ENCODE data around the gene C16orf96.

Gene C16orf96

DNA sequence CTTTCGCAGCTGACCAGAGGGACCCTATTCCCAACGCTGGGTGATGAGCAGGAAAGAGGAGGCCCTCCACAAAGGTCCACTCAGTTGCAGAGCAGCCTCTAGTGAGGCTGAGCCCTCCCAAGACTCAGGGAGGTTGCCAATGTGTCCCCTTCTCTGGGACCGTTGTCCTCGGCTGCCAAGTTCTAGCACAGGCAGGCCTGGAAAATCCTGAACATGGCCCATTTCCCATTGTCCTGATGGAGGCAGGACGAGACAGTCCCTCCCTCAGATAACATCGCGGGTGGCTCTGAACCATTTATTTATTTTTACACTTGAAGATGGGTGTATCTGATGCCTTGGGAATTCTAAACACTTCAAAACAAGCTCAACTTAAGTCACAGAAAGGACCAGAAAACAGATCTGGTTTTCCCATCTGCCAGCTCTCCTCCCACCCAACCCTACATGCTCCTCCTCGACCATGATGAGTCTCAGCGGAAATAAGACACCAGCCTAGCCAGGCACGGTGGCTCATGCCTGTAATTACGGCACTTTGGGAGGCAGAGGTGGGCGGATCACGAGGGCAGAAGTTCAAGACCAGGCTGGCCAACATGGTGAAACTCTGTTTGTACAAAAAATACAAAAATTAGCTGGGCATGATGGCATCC, 30.4 kb upstream of the C16orf96 start:
- DNase-seq = no peak

DNA sequence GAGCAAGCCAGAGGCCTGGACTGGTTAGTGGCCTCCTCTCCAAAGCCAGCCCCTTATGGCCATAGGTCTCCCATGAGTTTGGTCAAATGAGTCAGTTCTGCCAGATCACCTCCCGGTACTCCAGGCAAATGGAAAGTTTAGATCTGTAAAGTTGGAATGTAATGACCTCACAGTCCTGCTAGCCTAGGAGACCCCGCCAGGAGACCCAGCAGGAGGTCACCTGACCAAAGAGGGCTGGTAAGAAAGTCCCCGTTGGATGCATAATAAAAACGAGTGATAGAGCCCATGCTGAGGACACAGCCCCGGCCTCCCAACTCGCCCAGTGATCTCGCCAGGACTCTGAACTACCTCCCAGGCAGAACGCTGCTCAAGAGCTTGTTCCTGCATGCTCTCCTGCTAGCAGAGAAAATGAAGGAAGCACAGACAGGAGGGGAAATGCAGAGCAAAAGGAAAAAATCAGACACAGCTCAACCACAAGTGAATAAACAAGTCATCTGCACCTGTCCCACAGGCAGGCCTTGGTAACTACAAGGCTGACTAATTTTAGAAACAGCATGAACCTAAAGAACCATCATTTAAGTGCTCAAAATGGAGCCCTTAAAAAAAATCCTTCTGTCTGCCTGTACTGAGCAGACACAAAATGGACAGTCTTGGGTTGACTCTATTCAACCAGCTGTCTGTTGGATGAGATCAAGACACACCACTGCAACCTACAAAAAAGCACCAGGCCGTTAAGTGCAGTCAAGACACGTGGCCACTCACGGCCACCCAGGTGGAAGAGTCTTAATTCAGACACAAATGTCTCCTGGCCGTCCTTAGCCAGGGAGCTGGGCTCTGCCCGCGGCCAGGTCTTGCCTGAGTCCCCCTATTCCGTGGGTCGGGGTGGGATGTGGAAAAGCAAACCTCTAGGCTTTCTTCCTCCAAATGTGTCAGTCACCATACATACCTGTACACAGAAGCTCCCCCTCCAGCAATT, 26.8 kb upstream of the C16orf96 start:
- DNase-seq = no peak

DNA sequence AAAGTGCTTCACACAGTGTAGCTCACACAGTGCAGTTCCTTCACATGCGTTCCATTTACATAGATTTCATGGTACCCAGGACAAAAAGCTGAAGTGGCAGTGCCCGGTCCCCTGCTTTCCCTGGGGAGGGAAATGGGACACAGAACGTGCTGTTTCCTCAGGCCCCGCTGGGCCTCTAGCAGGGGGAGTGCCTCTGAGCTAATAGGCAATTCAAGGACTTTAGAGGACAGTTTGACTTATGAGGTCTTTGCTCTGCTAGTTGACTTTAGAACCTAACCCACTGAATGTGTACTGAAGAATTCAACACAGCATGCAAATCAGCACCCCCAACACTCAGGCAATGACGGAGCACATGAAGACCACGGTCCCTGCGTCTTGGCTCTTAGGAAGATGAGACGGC, 24.3 kb upstream of the C16orf96 start:
- DNase-seq = no peak

DNA sequence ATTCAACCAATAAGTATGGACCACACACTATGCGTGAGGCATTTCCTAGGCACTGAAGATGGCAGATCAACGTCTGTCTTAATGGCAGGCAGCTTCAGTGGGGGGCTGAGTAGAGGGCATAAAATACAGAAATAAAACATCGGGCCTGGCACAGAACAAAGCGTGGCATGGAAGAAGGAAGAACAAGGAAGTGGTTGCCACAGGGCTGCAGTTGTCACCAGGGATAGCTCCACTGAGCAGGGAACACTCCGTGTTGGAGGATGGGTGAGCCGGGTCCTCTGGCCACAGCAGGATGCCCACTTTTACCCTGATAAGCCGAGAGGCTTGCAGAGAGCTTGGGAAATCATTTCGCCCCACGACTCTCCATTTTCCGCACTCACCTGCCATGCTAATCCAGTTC, 23.9 kb upstream of the C16orf96 start:
- no peak for DNase-seq

DNA sequence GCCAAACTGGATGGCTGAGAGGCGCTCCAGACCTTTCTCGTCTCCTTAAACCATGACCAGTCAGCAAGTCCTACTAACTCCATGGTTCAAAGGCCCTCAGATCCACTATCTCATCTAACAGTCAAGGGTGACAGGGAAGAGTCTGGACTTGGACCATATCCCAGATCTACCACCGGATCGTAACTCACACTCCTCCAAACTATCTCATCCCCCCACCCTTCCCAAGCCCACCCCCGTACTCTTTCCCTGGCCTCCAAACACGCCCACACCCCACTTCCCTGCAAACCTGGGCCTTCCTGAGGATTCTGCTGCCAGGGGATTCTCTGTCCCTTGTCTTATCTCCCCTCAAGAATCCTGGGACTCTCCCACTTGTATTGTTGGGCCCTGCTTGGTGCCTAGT, 22.6 kb upstream of the C16orf96 start:
- DNase-seq = no peak

DNA sequence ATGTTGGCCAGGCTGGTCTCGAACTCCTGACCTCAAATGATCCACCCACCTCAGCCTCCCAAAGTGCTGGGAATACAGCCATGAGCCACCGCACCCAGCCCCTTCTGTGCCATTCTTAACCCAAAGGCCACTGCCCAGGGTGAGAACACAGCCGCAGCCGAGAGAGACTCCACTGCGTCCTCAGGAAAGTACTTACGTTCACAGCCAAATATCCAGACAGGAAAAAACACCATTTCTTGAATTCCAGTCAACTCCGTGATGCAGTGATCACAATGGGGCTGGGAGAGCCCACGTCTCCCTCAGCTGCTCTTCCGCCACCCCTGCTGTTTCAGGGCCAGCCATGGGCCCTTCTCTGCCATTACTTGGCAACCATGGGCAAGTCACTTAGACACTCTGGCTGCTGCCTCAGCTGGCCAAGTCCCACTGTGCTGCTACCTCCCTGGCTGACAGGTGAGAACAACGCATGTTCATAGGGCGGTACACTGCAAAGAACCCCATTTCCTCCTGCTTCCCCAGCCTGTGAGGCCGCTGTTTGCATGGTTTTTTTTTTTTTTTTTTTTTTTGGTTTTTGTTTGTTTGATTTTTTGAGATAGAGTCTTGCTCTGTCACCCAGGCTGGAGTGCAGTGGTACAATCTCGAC, 21.9 kb upstream of the C16orf96 start:
- no peak for DNase-seq

DNA sequence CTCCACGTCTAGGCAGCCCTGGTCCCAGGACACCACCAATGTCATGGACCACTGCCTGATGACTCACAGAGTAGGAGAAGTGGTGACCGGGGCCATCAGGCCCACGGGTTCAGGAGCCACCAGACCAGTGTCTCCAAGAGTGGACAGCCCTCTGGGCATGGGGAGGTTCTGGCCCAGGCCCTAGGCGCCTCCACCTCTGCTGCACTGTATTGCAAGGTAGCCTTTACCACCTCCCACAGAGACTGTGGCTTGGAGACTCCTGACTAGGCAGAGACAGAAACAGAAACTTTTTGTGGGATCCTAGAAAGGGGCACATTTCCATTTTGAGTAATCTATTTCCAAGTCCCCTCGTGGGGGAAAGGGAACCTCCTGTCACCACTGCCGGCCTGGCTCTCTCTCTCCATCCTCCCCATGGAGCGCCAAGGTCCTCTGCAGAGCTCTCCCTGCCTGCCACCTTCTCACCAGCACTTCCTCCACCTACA, 20.5 kb upstream of the C16orf96 start:
- DNase-seq = no peak

DNA sequence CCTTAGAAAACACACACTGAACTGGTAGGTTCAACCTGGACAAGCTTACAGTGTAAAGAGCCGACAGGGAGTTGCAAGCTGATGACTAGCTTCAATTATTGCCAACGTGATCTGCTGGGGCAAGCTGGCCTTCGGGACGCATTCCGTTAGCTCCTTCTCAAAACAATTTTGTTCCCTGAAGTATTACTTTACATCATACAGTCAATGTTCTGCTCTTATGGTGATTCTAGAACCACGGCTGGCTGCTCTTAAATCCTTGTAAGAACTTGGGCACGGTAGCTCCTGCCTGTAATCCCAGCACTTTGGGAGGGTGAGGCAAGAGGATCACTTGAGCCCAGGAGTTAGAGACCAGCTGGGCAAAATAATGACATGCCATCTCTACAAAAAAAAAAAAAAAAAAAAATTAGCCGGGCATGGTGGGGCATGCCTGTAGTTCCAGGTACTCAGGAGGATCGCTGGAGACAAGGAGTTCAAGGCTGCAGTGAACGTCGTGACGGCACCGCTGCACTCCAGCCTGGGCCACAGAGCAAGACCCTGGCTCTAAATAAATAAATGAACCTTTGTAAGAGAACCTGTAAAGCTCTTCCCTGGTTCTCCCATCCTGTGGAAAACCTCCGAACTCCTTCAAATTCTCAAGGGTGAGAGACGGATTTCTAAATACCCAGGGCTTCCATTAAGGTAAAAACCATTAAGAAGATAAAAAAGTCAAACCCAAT, 19.6 kb upstream of the C16orf96 start:
- DNase-seq = no peak

DNA sequence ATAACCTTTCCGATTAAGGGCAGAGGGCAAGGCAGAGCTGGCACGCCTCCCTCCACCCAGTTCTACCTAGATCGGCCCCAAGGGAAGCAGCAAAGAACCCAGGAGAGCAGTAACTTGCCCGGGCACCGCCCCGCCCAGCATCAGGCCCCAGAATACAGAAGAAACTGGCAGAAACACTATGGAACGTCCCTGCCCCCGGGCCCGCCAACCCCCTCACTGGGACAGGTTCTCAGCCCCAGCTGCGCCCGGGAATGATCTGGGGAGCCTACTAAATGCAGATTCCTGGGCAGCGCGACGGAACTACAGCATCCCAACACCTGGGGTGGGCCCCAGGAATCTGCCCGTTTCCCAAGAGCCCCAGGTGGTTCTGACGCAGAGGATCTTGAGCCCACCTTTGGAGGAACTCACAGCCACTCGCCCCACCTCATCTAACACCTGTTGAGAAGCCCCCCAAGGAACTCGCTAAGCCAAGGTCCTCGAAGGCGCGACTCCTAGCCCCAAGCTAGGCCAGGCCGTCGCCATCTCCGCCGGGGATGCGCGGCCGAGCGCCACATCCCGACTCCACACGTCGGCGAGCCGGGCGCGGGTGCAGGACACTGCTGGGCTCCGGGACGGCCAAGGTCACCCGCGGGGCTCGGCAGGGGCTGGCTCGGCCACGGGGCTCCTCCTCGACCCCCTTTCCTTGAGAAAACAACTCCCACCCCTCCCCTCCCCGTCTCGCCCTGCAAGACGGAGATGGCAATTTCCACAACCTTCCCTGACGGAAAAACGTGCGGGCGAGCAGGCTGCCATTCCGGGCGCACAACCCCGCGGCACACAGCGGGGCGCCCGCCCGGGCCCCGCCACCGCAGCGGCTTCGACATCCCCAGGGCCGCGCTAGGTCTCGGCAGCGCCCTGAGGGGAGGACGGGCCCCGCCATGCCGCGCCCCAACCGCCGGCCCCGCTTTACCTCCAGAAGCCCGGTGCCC, 18.5 kb upstream of the C16orf96 start:
- peak; percentile 77 for DNase-seq

DNA sequence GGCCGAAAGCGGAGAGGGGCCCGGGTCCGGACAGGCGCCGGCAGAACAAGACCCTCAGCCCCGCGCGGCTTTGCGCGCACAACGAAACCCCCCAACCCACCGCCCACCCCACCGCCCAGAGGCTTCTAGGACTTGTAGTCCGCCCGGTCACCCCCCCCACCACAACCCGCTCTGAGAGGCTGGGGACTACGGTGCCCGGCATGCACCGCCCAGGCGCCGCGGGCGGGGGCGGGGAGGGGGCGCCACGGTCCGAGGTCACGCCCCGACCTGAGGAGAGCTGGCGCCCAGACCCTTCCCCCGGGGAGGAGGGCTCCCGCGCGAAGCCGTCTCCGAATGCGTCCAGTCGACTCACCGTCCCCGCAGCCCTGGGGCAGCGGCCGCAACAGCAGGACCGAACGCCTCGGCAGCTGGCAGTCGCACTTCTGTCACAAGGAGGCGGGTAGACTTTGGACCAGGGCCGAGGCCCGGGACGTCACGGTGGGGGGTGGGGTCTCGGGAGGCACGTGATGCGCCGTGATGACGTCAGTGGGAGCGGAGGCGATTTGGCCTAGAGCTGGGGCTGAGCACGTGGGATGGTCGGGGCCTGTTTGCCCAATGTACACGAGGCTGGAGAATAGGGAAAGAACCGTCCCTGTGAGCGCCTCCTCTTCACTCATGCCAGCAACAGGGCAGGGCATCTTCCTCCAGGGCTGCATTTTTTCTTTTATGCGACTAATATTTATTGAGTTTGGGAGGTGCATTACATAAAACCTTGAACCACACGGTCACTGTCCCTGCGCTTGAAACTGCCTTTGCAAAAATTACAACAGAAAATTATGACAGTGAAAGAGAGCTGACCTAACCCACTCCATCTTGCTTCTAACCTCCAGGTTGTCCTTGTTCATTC, 17.5 kb upstream of the C16orf96 start, which contains the start of gene CDIP1:
CDIP1 (minus strand) TSS at position 424 of the 886 bp plus-strand sequence. CDS start 24,643 bp downstream, outside the sequence.
- peak; percentile 99 for DNase-seq

DNA sequence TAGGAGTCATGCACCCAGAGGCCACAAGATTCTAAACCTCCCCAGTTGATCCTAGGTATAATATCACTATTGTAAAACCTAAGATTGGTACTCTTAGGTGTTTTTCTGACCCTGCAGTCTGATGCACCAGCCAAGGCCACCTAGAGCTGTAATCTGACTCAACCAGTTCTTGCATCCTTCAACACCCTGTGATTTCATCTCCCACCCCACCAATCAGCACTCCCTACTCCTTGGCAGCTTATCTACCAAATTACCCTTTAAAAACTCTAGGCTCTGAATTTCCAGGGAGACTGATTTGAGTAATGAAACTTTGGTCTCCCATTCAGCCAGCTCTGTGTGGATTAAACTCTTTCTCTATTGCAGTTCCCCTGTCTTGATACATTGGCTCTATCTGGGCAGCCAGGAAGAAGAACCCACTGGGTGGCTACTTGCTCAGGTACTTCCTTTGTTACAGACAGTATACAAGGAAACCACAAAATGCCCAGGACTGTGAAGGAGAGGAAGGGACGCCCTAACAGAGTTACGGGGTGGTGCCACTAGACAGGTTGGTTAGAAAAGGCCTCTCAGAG, 16.3 kb upstream of the C16orf96 start:
- DNase-seq = no peak

DNA sequence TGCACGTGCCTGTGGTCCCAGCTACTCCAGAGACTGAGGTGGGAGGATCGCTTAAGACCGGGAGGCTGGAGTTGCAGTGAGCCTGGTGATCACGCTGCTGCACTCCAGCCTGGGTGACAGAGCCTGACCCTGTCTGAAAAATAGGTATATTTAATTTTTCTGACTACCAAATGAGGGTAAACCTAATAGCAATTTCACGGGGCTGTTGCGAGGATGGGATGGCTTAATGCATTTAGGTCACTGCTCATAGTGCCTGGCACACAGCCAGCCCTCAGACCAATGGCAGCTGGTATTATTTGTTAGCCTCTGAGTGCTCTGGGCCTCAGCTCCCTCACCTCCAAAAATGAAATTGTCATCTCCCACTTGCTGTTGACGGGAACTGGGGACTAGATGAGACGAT, 11.7 kb upstream of the C16orf96 start:
- no peak for DNase-seq

DNA sequence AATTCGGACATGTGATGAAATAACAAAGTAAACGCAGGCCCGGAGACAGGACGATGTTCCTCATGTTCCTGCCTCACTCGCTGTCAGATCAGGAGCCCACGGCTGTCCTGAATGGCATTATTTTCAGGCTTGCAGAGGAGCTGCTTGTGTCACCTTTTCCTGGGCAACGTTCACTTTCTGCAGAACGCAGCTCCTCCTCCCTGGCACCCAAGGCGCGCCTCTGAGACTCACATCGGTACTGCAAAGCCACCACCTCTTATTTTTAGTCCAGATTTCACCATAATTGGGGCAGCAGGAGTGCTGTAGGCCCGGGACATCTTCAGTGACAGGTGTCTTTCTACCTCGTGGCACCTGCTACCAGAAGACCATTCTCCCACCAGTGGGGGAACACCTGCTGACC, 8.0 kb upstream of the C16orf96 start:
- no peak for DNase-seq

DNA sequence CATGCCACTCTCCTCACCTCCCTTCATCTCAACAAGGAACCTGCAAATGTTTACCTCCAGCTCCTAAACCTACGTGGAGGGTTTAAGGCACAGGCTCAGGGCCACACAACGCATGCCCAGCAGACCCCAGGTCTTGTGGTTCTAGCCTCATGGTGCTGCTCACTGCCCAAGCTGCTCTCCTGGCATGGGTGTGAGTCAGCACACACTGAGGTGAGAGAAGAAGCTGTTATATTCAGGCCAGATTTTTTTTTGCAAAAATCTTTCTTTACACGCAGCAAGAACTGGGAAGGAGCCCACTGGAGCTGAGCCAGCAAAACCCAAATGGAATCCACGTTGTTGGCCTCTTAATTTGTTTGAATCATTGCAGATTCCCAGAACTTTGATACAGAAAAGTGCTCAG, 5.5 kb upstream of the C16orf96 start:
- no peak for DNase-seq

DNA sequence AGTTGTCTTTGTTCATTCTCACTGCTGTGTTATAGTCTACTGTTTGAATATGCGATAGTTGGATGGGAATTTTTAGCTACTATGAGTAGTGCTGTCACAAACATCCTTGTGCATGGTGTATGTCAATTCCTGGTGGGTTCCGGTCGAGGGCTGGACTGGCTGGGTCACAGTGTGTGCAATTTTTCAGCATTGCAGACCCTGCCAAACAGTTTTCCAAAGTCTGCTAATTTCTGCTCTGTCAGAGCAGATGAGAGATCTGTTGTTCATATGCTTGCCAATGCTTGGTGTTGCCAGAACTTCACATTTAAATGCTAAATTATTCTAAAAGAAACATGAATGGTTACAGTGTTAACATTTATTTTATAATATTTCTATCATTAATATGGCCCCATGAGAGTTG, 3.6 kb upstream of the C16orf96 start:
- DNase-seq = no peak

DNA sequence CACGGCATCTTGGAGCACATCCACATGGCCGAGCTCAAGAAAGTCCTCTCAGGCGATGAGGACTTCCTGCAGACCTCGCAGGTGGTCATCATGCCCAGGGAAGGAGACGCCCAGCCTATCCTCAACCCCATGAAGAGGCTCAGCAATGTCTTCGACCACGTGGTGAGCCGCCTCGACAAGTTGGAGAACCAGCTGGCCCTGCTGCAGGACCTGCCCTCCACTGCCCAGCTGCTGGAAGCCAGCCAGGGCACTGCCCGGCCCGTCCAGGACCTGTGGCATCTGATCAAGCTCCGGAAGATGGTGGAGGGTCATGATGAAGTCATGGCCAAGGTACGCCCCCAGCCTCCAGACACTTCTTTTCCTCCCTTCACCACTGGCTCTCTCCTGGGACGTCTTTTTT, 440 bp downstream of the C16orf96 start:
- DNase-seq = no peak

DNA sequence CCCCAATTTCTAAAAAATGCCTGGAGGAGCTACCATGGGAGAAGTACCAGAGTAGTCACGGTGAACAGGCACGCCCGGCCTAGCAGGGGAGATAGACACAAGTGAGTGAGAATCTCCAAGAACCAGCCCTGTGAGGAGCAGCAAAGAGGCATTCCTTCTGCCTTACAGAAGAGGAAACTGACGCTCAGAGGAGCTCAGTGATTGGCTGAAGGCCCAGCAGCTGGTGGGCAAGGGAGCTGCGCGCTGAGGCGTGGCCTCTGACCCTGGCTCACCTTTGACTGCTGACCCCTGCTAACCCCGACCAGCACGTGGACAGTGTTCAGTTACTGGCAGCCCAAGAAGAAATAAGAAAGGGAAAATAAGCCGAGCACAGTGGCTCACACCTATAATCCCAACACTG, 1.8 kb downstream of the C16orf96 start:
- DNase-seq = no peak

DNA sequence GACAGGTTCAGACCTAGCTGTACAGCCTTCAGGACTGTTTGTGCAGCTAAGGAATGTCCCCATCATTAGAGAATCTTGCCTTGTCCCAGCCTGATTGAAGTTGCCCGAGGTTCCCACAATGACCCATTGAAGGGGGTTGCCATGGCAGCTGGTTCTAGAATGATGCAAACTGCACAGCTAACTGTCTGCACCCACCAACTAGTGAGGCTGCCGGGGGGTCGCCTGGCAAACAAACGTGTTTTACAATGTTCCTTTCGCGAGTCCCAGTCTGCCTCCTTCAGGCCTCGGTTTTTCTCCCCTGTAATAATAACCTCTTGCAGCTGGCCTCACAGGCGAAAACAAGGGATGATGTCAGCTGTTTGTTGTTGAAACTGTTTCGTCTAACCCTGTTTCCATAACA, 5.5 kb downstream of the C16orf96 start:
- peak; percentile 62 for DNase-seq

DNA sequence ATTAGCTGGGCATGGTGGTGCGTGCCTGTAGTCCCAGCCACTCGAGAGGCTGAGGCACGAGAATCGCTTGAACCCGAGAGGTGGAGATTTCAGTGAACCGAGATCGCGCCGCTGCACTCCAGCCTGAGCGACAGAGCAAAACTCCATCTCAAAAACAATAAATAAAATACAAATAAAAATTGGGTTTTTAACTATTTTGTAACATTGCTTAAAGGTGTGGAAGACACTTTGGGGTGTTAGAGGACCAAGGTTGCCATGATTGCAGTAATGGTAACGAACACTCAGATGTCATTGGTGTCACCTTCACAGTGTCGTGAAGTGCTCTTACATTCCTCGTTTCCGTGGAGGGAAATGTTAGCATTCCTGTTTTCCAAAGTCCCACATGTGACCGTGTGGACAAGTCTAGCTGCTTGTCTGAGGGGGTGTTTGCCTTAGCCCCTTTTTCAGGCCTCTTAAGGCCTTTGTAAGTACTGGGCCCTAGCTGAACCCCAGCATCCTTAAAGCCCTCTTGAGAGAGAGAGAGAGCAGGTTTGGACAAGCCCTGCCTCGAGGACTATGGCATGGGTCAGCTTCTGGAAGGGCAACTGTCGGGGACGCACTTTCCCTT, 8.6 kb downstream of the C16orf96 start:
- DNase-seq = no peak

DNA sequence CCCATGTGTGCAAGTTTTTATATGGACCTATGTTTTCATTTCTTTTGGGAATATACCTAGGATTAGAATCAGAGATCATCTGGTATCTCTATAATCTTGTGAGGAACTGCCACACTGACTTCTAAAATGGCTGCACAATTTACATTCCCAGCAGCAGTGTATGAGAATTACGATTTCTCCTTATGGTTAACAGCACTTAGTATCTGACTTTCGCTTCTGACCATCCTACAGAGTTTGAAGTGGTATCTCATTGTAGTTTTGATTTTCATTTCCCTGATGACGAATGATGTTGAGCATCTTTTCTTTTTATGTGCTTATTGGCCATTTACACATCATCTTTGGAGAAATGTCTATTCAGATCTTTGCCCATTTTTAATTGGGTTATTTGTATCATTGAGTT, 10.0 kb downstream of the C16orf96 start:
- no peak for DNase-seq
